Fibroblast of upper back skin (primary cell): ENCODE measurements around the gene BBS5.
A peak's percentile ranks its signal among the peaks of the same experiment; 100 is the strongest.
"Not testable (repeated sequence)": the region's sequence is repeated elsewhere in the genome, so short reads cannot be mapped to it uniquely, and the experiment has no call there.

Experiments
- DNase-seq: peaks from one replicate; pipeline ENCODE4 v3.0.0-alpha.2; 2013

BBS5 gene

DNA sequence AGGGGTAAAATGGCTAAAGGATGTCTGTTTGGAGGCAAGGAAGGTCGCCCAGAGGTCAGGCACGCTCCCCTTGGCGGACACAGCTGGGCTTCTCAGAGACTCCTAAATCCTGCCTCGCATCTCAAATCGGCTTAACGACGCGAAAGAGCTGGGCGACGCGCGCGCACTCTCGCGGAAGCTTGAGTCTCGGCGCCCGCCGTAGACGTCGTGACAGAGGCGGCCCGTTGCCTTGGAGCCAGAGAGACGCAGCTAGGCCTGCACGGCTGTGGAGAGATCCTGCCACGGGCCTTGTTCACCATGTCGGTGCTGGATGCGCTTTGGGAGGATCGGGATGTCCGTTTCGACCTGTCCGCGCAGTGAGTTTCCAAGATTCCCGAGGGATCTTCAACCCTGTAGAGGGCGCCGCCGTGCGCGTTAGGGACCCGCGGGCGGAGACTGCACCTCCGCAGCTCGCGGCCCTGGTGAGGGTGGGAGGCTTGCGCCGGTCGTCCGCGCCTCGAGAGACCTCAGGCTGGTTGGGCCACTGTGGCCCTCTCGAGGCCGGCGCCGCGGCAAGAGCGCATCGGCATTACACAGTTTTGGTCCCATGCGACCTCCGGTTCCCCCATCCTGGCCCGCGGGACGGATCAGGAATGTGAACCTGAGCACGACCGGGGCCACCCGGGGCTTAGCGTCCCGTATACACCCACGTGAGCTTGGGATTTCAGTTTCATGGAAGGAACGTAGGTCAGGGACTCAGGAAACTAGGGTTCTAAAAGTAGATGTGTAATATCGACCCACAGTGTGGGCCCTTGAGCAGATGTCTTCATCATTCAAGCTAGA lies at the start of gene BBS5:
Gene BBS5, plus strand, starts transcription at position 238 of the 822 bp plus-strand sequence. Its CDS starts 60 bp downstream, at position 298.
- DNase-seq: peak; percentile 81

DNA sequence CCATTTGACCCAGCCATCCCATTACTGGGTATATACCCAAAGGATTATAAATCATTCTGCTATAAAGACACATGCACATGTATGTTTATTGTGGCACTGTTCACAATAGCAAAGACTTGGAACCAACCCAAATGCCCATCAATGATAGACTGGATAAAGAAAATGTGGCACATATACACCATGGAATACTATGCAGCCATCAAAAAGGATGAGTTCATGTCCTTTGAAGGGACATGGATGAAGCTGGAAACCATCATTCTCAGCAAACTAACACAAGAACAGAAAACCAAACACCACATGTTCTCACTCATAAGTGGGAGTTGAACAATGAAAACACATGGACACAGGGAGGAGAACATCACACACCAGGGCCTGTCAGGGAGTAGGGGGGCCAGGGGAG lies 47.5 kb upstream of the BBS5 start:
- DNase-seq: not testable (repeated sequence)

DNA sequence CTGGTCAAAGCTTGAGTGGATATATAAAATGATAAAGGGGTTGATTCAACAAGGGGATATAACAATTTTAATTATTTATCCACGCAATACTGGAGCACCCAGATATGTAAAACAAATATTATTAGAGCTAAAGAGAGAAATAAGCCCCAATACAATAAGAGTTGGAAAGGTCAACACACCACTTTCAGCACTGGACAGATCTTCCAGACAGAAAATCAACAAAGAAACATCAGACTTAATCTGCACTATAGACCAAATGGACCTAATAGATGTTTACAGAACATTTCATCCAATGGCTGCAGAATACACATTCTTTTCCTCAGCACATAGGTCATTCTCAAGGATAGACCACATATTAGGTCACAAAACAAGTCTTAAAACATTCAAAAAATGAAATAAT lies 45.1 kb upstream of the BBS5 start:
- not testable (repeated sequence) for DNase-seq

DNA sequence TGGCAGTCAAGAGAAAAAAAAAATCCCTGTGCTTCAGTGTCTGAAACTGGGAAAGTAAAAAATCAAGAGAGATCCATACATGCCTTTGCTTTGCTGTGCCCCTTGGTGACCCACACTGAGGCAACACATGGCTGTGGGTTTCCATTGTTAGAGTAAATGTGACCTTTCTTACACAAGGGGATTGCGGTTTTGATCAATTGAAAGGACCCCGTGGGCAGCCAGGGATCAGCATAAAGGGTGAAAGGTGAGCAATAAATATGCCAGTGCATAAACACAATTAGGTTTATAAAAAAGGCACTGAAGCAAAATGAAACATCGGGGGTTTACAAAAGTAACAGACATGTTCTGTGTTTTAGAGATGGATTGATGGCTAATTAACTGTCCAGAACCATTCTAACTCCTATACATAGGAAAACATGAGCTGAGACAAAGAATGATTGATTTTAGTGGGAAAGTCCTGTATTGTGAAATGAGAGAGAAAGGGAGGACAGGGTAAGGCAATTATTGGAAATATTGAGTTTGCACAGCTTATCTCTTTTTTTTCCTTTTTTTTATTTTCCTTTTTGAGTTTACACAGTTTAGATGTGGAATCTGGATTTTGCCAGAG lies 40.7 kb upstream of the BBS5 start:
- DNase-seq: no peak

DNA sequence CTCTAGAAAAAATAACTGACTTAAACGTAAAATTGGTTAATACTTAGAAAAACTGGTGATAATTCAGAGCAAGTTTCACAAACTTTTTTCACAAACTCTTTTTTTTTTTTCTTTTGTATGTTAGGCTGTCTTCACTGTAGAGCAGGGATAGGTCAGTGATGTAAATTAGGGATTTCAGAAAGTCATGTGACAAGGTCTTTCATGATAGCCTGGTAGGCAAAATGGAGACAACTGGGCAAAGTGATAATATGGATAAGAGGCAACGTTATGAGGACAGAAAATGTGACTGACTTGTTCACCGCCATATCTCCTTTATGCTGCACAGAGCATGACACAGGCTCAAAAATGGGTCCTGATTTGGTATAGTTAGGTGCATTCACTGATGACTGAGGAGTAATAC lies 39.4 kb upstream of the BBS5 start:
- DNase-seq: no peak

DNA sequence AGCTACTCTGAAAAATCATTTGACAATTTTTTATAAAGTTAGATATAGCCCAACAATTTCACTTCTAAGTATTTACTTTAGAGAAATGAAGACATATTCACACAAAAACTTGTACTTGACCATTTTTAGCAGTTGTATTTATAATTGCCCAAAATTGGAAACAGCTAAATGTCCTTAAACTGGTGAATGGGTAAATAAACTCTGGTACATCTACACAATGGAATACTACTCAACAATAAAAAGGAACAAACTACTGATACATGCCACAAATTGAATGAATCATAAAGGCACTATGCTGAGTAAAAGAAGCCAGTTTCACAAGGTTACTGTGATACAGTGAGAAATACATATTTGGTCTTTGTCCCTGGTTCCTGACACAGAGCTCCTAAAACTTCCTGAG lies 32.8 kb upstream of the BBS5 start:
- no peak for DNase-seq

DNA sequence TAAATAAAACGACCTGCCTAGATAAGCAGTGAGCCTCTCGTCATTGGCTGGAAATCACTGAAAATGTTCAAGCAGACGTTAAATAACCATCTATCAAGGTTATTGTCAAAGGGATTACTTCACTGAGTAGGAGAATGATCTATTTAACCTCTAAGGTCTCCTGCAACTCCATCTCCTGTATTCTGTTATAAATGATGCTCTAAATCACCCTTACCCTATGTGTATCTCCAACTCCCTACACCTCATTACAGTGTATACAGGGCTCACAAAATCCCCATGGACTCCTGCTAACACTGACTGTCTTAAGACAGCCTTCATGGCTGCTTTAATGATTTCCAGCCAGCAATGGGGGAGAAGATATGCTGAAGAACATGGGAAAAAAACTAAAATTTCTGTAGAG lies 31.0 kb upstream of the BBS5 start:
- no peak for DNase-seq

DNA sequence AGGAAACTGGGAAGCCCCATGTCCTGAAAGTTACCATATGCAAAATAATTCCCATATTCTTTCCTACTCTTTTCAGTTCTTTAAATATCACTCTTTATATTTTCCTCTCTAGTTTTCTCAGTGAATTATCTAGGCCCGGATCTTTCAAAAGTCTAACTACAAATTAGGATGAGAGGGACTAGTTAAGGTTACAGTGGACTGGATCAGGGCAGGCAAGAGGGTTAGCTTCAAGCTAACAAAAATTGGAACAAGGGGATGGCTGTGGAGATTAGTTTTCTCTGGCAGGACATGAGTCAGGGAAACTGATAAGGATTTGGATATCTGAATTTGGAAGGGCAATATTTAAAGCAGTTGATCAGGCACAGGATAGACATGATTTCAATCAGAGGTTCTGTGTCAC lies 30.4 kb upstream of the BBS5 start:
- DNase-seq: no peak

DNA sequence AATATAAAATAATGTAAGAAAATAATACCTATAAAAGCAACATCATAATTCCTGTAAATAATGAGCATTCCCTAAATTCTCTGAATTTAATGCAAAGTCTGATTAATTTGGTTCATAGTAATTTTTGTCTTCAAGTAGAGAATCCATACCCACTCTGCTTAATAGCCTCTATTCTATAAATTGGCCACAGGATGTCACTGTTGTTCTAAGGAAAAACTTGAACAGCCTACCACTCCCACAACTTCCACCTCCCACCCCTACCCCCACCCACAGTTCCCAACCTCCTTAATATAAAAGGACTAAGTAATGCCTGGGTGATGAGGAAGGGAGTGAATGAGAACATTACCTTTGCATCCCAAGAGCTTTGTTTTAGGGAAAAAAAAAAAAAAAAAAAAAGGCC lies 27.2 kb upstream of the BBS5 start:
- peak; percentile 45 for DNase-seq

DNA sequence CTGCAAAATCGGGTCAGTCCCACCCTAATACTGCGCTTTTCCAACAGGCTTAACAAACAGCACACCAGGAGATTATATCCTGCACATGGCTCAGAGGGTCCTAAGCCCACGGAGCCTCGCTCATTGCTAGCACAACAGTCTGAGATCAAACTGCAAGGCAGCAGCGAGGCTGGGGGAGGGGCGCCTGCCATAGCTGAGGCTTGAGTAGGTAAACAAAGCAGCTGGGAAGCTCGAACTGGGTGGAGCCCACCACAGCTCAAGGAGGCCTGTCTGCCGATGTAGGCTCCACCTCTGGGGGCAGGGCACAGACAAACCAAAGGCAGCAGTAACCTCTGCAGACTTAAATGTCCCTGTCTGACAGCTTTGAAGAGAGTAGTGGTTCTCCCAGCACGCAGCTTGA lies 26.2 kb upstream of the BBS5 start:
- DNase-seq: not testable (repeated sequence)

DNA sequence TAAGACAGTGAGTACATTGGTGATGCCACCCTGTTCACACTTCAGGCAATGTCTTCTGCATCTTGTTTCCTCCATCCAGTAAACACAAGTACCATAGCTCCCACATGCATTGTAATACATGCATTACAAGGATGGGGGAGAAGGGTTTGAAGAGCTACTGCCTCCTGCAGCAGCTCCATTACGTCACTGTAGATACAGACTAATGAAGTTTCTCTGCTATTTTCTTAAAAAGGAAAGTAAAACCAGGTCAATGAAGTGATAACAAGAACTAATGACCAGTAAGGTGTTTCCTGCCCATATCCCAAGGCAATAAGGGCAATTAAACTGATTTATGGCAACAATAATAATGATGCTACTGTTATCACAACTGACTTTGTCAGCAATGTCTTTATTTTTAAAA lies 18.2 kb upstream of the BBS5 start:
- DNase-seq: no peak

DNA sequence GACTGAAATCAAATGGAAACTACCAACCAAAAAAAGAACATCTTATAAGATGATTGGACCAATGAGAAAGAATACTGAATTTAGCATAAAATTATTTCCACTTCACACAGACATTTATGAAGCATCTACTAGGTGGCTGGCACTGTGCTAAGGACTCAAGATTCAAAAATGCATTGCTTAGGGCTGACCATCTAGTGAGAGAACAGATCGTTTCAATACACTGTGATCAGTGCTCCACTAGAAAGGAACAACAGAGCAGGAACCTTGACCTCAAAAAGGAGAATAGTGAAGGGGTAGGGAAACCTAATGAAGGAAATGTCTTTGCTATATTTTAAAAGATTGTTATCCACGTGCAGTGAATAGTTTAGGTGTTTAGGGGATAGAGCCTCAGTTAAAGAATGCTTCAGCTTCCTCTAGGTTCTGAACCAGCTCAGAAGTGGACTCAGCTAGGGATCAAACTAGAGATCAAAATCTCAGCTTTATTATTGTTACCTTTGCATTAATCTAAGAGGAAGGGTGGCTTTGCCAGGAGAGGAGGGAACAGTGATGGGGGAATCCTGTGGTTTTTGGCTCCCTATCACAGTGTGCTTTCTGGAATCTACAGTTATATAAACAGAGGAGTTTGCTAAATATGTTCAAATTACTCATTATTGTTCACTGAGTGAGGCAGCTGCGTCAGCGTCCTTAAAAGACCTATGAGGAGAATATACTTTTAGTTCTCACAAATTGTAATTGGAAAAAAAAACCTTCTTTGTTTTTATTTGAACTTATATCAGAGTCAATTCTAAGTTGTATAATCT lies 16.2 kb upstream of the BBS5 start:
- DNase-seq: peak; percentile 68

DNA sequence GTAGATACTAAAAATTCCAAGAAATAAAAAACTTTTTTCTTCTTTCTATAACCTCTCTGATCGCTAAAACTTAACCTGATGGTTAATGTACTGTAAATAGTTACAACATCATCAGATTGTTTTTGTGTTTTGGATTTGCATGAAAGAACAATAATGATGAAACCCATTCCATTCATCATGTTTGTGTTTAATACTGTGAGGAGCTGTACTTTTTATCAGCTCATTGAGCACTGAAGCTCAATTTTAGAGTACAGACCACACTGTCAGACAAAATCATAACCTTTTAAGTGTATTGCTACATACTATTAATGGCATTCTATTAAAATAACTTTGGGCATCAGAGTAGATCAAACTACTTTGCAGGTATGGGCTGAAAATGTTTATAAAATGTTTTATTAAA lies 14.8 kb upstream of the BBS5 start:
- no peak for DNase-seq

DNA sequence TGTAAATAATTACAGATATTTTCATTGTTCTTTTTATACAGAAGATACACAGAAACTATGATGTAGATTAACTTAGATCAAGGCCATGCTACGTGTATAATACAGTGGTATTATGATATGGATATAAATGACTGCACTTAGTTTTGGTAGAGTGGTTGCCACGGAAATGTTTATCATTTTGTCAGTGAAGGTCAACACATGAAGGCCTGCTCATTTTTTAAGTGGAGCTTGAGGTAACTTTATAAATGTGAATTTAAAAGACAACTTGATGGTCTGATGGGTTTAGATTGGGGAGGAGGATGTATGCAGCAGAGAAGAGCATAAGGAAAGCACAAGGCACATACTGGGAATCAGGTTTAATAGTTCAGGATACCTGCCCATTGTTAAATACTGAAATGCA lies 14.4 kb upstream of the BBS5 start:
- no peak for DNase-seq

DNA sequence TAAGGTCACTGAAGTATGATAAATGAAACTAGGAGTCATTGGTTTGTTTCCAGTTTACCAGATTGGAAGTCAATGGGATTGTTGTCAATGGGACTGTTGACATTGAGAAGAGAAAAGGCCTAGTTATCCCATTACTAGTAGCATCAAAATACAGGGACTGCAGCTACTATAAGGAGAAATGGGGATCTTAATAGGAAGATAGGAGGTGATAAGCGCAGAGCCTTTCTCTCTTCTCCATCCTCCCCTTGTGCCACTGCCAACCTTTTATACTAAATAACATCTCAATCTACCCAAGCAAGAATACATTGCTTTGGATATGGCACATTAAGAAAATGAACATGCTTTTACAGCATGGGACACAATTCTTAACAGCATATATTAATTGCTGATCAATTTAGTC lies 10.5 kb upstream of the BBS5 start:
- no peak for DNase-seq

DNA sequence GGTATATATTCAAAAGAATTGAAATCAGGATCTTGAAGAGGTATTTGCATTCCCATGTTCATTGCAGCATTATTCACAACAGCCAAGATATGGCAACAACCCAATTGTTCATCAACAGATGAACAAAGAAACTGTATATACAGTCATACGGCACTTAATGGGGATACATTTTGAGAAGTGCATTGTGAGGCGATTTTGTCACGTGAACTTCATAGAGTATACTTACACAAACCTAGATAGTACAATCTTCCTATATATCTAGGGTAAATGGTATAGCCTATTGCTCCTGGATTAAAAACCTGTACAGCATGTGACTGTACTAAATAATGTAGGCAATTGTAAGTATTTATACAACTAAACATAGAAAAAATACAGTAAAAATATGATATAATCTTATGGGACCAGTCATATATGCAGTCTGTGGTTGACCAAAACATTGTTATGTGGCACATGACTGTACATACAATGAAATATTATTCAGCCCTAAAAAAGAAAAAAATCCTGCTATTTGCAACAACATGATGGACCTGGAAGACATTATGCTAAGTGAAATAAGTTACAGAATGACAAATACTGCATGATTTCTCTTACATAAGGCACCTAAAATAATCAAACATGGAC lies 9.2 kb upstream of the BBS5 start:
- DNase-seq: no peak

DNA sequence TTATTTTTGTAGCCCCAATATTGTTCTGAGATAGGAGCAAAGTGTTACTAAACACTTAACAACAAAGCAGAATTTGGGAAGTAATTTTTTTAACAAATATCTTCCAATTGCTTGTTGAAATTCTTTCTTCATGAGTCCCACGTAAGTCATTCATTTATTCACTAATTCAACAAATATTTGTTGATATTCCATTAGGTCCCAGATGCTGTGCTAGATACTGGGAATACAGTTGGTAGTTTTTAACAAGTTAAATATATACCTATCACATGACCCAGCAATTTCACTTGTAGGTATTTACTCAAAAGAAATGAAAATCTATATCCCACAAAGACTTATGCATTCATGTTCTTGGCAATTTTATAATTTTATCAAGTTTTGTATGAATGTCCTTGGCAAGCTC lies 7.0 kb upstream of the BBS5 start:
- DNase-seq: no peak

DNA sequence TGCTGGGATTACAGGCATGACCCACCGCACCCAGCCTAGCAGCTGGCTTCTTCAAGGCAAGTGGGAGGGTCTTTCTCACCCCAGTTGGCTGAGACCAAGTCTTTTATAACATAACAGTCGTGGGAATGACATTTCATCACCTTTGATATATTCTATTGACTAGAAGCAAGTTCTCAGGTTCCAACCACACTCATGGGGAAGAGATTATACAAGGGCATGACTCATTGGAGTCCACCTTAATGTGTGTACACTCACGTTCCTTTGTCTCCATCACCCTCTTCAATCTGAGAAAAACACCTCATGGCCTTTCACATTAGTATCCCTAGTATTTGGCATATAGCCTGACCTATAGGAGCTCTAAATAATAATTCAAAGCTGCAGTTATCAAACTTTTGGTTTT lies 2.8 kb upstream of the BBS5 start:
- peak; percentile 36 for DNase-seq

DNA sequence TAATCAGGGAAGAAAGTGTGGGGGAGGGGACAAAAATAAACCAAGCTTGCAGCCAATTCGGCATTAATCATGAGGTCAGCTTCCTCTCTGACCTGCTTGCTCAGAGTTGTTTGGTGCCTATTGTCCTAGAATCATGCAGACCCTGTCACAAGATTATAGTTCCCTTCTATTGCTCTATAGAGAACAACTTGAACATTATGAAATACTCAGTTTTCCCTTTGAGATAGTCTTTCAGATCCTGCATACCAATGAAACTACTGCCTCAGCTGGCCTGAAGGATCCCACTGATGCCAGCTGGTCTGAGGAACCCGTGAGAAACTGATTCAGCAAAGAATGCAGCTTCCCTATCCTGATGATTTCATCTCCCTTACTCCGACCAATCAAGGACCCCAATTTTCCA lies 955 bp upstream of the BBS5 start:
- DNase-seq: no peak

DNA sequence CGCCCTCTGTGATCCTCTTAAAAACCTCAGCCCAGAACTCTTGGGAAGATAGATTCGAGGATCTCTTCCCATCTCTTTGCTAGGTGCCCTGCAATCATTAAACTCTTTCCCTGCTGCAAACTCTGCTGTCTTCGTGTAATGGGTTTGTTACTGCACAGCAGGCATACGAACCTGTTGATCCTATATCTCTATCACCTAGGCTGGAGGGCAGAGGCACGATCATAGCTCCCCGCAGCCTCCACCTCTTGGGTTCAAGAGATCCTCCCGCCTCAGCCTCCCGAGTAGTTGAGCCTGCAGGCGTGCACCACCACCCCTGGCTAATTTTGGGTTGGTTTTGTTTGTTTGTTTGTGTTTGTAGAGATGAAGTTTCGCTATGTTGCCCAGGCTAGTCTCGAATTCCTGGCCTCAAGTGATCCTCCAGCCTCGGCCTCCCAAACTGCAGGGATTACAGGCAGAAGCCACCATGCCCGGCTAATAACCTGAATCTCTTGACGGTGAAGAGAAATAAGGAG lies 493 bp upstream of the BBS5 start:
- DNase-seq: no peak

DNA sequence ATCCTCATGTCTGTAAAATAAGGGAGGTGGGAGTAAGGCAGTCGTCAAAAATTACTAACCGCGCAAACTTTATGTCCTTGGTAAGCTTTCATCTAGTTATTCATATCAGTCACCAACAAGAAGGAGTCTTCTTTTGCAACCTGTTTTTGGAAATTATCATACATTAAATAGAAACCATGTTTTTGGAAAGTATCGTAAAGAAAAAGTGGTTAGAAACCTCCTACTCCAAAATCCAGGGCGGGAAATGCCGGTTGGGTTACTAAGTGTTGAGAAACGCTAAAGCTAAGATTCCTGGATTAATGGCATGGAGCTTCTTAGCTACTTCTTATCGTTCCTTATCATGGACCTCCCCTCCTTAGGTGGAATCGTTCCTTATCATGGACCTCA lies 778 bp downstream of the BBS5 start:
- no peak for DNase-seq

DNA sequence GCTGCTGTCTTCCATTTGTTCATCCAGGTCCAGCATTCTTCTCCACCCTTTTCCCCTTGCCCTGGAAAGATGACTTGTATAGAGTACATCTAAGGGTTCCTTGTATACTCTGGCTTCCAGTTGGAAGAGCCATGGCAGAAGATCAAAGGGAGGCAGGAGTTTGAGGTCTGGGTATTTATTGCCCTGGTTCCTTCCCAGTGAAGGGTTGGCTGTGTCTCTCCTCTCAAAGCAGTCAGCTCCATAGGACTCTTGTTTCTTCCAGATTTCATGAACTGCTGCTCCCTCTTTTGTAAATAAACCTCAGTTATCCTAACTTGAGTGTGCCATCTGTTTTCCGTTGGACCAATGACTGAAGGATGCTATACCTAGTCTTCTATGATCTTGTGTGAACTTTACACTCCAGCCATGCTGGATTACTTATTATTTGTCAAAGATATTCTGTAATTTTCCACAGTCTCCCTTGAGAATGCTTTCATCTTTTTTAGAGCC lies 6.4 kb downstream of the BBS5 start:
- DNase-seq: no peak

DNA sequence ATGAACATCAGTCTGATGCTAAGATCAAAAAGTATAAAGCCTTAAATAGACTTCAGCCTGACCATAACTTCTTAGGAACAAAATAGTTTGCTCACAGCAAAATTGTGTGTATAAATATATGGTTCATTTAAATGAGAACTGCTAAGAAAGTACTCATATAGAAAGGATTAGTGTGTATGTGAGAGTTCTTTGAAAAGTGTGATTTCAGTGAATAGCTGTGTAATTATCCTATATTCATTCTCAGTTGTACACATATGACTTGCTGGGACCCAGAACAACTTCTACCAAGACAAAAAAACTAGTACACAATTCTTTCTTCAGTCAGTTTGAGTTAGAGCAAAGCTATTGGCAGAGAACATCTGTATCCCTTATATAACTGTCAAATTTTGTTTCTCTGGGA lies 7.2 kb downstream of the BBS5 start:
- DNase-seq: no peak
